A549 (cell line): ENCODE results near the gene ZPBP2.

ENCODE experiments used
- CBX8 ChIP-seq: fragments of 200-600 bp; sonication (generic); IDR thresholded peaks from 2 replicates; pipeline ENCODE4 v1.6.1; 2016
- CHD2 ChIP-seq: fragments of 150-350 bp; IDR thresholded peaks from 2 replicates; pipeline ENCODE4 v1.6.1; 2014; ENCODE audit warnings: low read length; ENCODE audit not compliant: partially characterized antibody
- EP300 ChIP-seq, 2 experiments: fragments of >200 bp; sonication (Bioruptor Twin); formaldehyde crosslinking; IDR thresholded peaks; 2 replicates in 1 of 2; 3 replicates in 1 of 2; pipeline ENCODE4 v1.6.1; 2016 to 2017
- ESRRA ChIP-seq: fragments of 150-350 bp; IDR thresholded peaks from 2 replicates; pipeline ENCODE4 v1.6.1; 2014; ENCODE audit warnings: mild to moderate bottlenecking, low read length, borderline replicate concordance
- HDAC2 ChIP-seq: fragments of 200-600 bp; sonication (generic); IDR thresholded peaks from 2 replicates; pipeline ENCODE4 v1.6.1; 2016
- JUN ChIP-seq, 2 experiments: fragments of >200 bp; sonication (Bioruptor Twin); formaldehyde crosslinking; IDR thresholded peaks; 2 replicates in 1 of 2; 3 replicates in 1 of 2; pipeline ENCODE4 v1.6.1; 2016 to 2017
- KDM1A ChIP-seq: fragments of 200-600 bp; sonication (generic); IDR thresholded peaks from 2 replicates; pipeline ENCODE4 v1.6.1; 2016; ENCODE audit warnings: low read depth, mild to moderate bottlenecking
- KDM5A ChIP-seq: fragments of 200-600 bp; sonication (generic); IDR thresholded peaks from 2 replicates; pipeline ENCODE4 v1.6.1; 2016; ENCODE audit warnings: antibody characterized with exemption, mild to moderate bottlenecking
- MYC ChIP-seq: IDR thresholded peaks from 2 replicates; pipeline ENCODE4 v1.6.1; 2012; ENCODE audit warnings: mild to moderate bottlenecking, inconsistent platforms, low read length, improper control_type of control experiment, borderline replicate concordance
- POLR2A ChIP-seq: IDR thresholded peaks from 2 replicates; pipeline ENCODE4 v1.6.1; 2012; ENCODE audit warnings: mild to moderate bottlenecking, low read length
- SMC3 ChIP-seq: fragments of >200 bp; sonication (Bioruptor Twin); formaldehyde crosslinking; IDR thresholded peaks from 3 replicates; pipeline ENCODE4 v1.6.1; 2018; ENCODE audit warnings: inconsistent platforms
- ZFP36 ChIP-seq: fragments of 450-650 bp; IDR thresholded peaks from 2 replicates; pipeline ENCODE4 v1.6.1; 2014; ENCODE audit warnings: borderline replicate concordance; ENCODE audit not compliant: partially characterized antibody
- TF ChIP-seq, protein P1 (sequence below): fragments of >200 bp; sonication (Bioruptor Twin); formaldehyde crosslinking; IDR thresholded peaks from 3 replicates; pipeline ENCODE4 v1.5.1; 2016
- TF ChIP-seq, protein P2 (sequence below): fragments of 450-650 bp; IDR thresholded peaks from 2 replicates; pipeline ENCODE4 v1.6.1; 2014; ENCODE audit warnings: antibody characterized with exemption

DNA sequence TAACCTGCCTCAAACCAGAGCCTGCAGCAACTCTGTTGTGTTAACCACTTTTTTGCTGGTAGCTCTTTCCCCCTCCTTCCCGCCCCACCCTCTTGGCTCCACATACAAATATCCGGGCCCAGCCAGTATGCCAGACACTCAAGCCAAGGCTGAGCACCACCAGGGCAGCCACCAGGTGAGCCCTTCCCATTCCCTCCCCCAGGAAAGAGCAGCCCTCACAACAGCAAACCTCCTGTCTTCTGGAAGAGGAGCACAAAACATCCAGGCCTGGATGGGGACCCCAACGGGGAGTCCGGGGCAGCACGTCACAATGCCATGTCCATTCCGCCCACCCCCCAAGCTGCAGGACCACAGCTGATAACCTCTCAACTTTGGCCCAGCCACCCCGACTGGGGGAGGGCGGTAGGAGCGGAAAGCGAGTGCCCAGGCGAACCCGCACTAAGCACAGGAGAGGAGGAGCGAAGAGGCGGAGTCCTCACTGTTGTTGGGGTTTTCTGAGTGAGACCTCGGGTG is 58.6 kb downstream of the ZPBP2 start:
- TF ChIP-seq, protein P1, sequence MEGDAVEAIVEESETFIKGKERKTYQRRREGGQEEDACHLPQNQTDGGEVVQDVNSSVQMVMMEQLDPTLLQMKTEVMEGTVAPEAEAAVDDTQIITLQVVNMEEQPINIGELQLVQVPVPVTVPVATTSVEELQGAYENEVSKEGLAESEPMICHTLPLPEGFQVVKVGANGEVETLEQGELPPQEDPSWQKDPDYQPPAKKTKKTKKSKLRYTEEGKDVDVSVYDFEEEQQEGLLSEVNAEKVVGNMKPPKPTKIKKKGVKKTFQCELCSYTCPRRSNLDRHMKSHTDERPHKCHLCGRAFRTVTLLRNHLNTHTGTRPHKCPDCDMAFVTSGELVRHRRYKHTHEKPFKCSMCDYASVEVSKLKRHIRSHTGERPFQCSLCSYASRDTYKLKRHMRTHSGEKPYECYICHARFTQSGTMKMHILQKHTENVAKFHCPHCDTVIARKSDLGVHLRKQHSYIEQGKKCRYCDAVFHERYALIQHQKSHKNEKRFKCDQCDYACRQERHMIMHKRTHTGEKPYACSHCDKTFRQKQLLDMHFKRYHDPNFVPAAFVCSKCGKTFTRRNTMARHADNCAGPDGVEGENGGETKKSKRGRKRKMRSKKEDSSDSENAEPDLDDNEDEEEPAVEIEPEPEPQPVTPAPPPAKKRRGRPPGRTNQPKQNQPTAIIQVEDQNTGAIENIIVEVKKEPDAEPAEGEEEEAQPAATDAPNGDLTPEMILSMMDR = no peak
- no peak for TF ChIP-seq KDM1A
- no peak for TF ChIP-seq CBX8
- no peak for TF ChIP-seq MYC
- TF ChIP-seq SMC3 = no peak
- no peak for TF ChIP-seq HDAC2
- no peak for TF ChIP-seq JUN (IDR thresholded peaks at IDR 0.05)
- no peak for TF ChIP-seq CHD2
- TF ChIP-seq KDM5A = no peak
- TF ChIP-seq ZFP36 = no peak
- TF ChIP-seq ESRRA = no peak
- no peak for TF ChIP-seq EP300 (IDR thresholded peaks at IDR 0.05)
- TF ChIP-seq, protein P2, sequence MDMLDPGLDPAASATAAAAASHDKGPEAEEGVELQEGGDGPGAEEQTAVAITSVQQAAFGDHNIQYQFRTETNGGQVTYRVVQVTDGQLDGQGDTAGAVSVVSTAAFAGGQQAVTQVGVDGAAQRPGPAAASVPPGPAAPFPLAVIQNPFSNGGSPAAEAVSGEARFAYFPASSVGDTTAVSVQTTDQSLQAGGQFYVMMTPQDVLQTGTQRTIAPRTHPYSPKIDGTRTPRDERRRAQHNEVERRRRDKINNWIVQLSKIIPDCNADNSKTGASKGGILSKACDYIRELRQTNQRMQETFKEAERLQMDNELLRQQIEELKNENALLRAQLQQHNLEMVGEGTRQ = no peak
- TF ChIP-seq POLR2A = no peak
